A673 (cell line): Measurements from ENCODE around the gene KRT37. TPM values are rescaled to one million over a fixed set of nuclear protein-coding genes. Genes with fewer than 3 reads are reported as not detected.

ENCODE experiments used
- BruUV-seq: library from RNA; stranded (reverse); fragments of 400-500 nt; replicated peaks from 2 replicates; lab custom pipeline; 2021; lab: Mats Ljungman, UMichigan
- CTCF ChIA-PET: fragments of 300-600 bp; sonication (Branson Sonifier 250); formaldehyde crosslinking; loops from one replicate; lab custom pipeline; 2022; ENCODE audit warnings: antibody characterized with exemption; lab: Charles Lee
- POLR2A ChIA-PET: fragments of 300-600 bp; sonication (Branson Sonifier 250); formaldehyde crosslinking; loops from one replicate; lab custom pipeline; 2022; ENCODE audit warnings: antibody characterized with exemption; ENCODE audit not compliant: low non-redundant PET; lab: Charles Lee
- DNase-seq: peaks from one replicate; pipeline ENCODE4 v3.0.0-alpha.2; 2015; ENCODE audit warnings: low spot score
- H3K27ac ChIP-seq: fragments of 200-600 bp; sonication (generic); 2 replicates; pipeline ENCODE4 v1.5.1; 2016; ENCODE audit warnings: mixed run types, low read depth, mild to moderate bottlenecking, mixed read lengths, antibody characterized with exemption, low read length; ENCODE audit not compliant: poor library complexity, severe bottlenecking
- H3K27me3 ChIP-seq: fragments of 200-600 bp; sonication (generic); replicated peaks from 2 replicates; pipeline ENCODE4 v1.6.1; 2017; ENCODE audit warnings: mixed run types, low read depth, mild to moderate bottlenecking, mixed read lengths, antibody characterized with exemption, low read length; ENCODE audit not compliant: insufficient read depth, poor library complexity
- H3K36me3 ChIP-seq: fragments of 200-600 bp; sonication (generic); 2 replicates; pipeline ENCODE4 v1.6.1; 2016; ENCODE audit warnings: mixed run types, mild to moderate bottlenecking, mixed read lengths, antibody characterized with exemption, low read length; ENCODE audit not compliant: insufficient read depth, poor library complexity, severe bottlenecking
- H3K4me1 ChIP-seq: fragments of 200-600 bp; sonication (generic); 2 replicates; pipeline ENCODE4 v1.6.1; 2017; ENCODE audit warnings: mixed run types, mild to moderate bottlenecking, mixed read lengths, antibody characterized with exemption, low read length; ENCODE audit not compliant: insufficient read depth, poor library complexity, severe bottlenecking
- H3K4me3 ChIP-seq: fragments of 200-600 bp; sonication (generic); 2 replicates; pipeline ENCODE4 v1.5.1; 2016; ENCODE audit warnings: low read depth, mixed run types, mild to moderate bottlenecking, mixed read lengths, low read length; ENCODE audit not compliant: poor library complexity, severe bottlenecking
- H3K9me3 ChIP-seq: fragments of 200-600 bp; sonication (generic); 2 replicates; pipeline ENCODE4 v1.6.1; 2016; ENCODE audit warnings: mixed run types, low read depth, mild to moderate bottlenecking, mixed read lengths, antibody characterized with exemption, low read length; ENCODE audit not compliant: poor library complexity, severe bottlenecking
- EZH2 ChIP-seq: fragments of 200-600 bp; sonication (generic); IDR thresholded peaks from 2 replicates; pipeline ENCODE4 v1.6.1; 2017; ENCODE audit warnings: borderline replicate concordance, low read depth, mild to moderate bottlenecking, mixed read lengths, antibody characterized with exemption, low read length; ENCODE audit not compliant: poor library complexity, severe bottlenecking
- intact Hi-C: fragments of 100-400 bp; cut with micrococcal nuclease; formaldehyde crosslinking; loops from one replicate; pipeline ENCODE4 v1.10.0; 2022; ENCODE audit not compliant: unreplicated experiment
- total RNA-seq: library from RNA; stranded (reverse); gene quantifications from 2 replicates; pipeline ENCODE4 v1.2.3, GENCODE V29; 2021
- TF ChIP-seq, protein P1 (sequence below): fragments of 300-800, 200-600 bp; sonication (generic); conservative IDR thresholded peaks from 2 replicates; pipeline ENCODE4 v1.5.1; 2017; ENCODE audit warnings: low read depth, mild to moderate bottlenecking, antibody characterized with exemption, low read length, moderate library complexity, mixed read lengths

The KRT37 gene
- total RNA-seq, 1 experiment from 2014 or later: not detected

DNA sequence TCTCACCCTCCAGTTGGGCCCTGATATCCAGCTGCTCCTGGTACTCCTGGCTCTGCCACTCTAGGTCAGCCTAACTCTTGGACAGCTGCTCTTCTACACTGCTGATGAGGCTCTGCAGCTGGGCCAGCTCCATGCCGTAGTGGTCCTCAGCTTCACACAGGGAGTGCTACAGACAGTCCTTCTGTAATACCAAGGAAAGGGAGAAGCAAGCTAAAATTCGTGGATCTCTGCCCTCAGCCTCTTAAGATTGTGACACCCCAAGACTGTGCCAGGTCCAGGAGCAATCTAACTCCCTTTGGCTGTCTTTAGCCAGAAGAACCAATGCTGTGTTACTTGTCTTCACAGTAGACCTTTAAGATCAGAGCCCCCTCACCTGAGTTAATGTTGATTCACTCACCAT is 24.1 kb upstream of the KRT37 start:
- POLR2A ChIA-PET: no interaction called here
- TF ChIP-seq, protein P1, sequence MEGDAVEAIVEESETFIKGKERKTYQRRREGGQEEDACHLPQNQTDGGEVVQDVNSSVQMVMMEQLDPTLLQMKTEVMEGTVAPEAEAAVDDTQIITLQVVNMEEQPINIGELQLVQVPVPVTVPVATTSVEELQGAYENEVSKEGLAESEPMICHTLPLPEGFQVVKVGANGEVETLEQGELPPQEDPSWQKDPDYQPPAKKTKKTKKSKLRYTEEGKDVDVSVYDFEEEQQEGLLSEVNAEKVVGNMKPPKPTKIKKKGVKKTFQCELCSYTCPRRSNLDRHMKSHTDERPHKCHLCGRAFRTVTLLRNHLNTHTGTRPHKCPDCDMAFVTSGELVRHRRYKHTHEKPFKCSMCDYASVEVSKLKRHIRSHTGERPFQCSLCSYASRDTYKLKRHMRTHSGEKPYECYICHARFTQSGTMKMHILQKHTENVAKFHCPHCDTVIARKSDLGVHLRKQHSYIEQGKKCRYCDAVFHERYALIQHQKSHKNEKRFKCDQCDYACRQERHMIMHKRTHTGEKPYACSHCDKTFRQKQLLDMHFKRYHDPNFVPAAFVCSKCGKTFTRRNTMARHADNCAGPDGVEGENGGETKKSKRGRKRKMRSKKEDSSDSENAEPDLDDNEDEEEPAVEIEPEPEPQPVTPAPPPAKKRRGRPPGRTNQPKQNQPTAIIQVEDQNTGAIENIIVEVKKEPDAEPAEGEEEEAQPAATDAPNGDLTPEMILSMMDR: no peak
- TF ChIP-seq EZH2: no peak
- Histone ChIP-seq H3K4me1 (no peaks in the 10 kb centered on the region), H3K4me3 (no peak overlapping the region), H3K27ac (no peak overlapping the region), H3K27me3 (no peaks in the 10 kb centered on the region), H3K36me3 (no peaks in the 10 kb centered on the region), H3K9me3 (no peaks in the 10 kb centered on the region)
- intact Hi-C loops: no loop called here
- DNase-seq: no peak
- BruUV-seq: no TSS peak
- CTCF ChIA-PET: no interaction called here

DNA sequence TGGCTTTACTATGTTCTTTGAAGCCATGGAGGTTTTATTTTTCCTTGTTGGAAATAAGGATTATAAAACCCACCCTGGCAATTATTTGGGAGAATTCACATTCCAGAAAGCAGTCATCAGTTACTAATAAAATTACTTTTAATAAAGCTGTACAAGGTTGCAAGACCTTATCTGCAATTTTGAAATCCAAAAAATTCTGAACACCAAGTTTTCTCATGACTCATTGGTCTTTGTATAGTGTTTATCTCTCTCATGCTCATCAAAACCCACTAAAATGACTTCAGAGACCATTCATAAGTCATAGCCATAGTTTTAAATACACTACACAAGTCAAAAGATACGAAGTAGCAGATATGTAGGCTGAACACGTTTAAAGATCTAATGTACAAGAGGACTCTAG is 22.4 kb upstream of the KRT37 start:
- Histone ChIP-seq H3K4me1 (no peaks in the 10 kb centered on the region), H3K27ac (no peak overlapping the region), H3K4me3 (no peak overlapping the region), H3K36me3 (no peaks in the 10 kb centered on the region), H3K27me3 (no peaks in the 10 kb centered on the region), H3K9me3 (no peaks in the 10 kb centered on the region)
- intact Hi-C loops: no loop called here
- no peak for DNase-seq
- BruUV-seq: no TSS peak
- TF ChIP-seq, protein P1: no peak
- no peak for TF ChIP-seq EZH2
- CTCF ChIA-PET: no interaction called here
- POLR2A ChIA-PET: no interaction called here

DNA sequence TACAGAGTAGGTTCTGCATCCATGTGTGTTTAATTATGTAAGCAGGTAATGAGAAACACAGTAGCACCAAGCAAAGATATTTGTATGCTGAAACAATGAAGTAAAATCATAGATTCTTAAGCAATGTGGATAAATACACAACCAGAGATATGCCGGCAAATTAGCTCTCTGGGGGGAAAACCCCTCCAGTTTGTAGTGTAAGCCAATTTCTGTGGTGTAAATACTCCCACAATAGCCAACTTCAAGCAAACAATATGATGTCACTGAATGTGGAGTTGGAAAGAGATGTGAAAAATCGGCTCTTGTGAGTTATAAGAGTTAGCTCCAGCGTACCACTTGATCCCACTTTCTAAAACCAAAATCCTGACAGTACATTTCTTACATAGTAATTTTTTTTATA is 20.3 kb upstream of the KRT37 start:
- no peaks in the 10 kb centered on the region for H3K36me3 ChIP-seq
- ChIA-PET CTCF (no interaction called here), POLR2A (no interaction called here)
- no peaks in the 10 kb centered on the region for H3K9me3 ChIP-seq
- TF ChIP-seq EZH2: no peak
- TF ChIP-seq, protein P1: no peak
- no TSS peak for BruUV-seq
- no peak overlapping the region for H3K4me3 ChIP-seq
- H3K4me1 ChIP-seq: no peaks in the 10 kb centered on the region
- no peak overlapping the region for H3K27ac ChIP-seq
- DNase-seq: no peak
- H3K27me3 ChIP-seq: no peaks in the 10 kb centered on the region
- intact Hi-C loops: no loop called here
